Epithelial cell of proximal tubule (primary cell): ENCODE measurements around the gene CZIB. TPM values are rescaled to one million over a fixed set of nuclear protein-coding genes. Genes with fewer than 3 reads are reported as not detected.
A peak's percentile ranks its signal among the peaks of the same experiment; 100 is the strongest.

Experiments used
- DNase-seq: peaks from one replicate; pipeline ENCODE4 v3.0.0-alpha.2; 2011; ENCODE audit warnings: low read depth
- H3K4me3 ChIP-seq: 2 replicates; pipeline ENCODE4 v1.5.1; 2011; ENCODE audit warnings: low read depth, mild to moderate bottlenecking, low read length
- CTCF ChIP-seq: conservative IDR thresholded peaks from 2 replicates; pipeline ENCODE4 v1.5.1; 2012; ENCODE audit warnings: low read depth, mild to moderate bottlenecking, low read length
- total RNA-seq: library from RNA; depleted of rRNA; stranded (reverse); fragments of >200 nt; gene quantifications from 2 replicates; pipeline ENCODE4 v1.2.3, GENCODE V29; 2015

CZIB gene
- total RNA-seq, 1 donor from 2014 or later = 60.8 TPM

GRCh38 chr1:53198241-53198651 is 22.2 kb downstream of the CZIB start:
- DNase-seq = no peak
- no peak for TF ChIP-seq CTCF
- H3K4me3 ChIP-seq = peak overlapping the region; percentile 98

DNA sequence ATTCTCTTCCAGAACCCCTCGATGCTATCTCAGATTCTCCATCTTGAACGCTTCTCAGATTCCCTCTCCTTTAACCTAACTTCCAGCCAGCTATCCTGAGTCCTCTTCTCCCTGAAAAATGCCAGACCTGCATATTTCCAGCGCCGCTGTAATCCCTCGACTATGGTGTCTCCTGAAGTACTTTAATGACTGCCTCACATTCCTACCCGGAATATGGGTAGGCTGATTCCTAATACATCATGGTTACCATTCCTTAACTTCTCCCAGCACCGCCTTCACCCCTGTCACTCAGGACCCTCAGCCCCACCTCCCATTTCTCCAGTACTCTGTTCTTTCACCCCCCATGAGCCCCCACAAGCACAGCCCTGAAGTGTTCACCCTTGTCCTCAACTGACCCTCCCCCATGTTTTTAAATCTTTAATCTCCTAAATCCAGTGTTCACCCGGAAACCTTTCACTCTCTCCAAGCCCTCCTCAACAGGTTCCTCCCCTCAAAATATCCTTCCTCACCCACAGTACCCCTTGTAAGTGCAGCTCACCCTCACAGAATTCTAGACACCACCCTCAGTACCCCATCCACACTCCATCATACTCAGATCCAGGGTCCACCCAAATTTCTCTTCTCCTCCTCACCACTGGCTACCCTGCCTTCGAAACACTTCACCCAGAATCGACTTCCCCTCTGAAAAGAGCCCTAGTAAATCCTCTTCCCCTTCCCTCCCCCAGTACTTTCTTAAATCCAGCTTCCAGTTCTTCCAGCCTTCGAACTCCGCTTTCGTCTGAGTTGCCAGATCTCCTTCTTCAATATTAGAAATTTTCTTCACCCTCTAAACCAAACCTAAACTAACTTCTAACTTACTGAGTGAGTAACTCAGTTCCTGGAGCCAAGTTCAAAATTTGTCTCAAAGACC is 22.9 kb downstream of the CZIB start:
- no peak for DNase-seq
- peak overlapping the region; percentile 98 for H3K4me3 ChIP-seq
- no peak for TF ChIP-seq CTCF

GRCh38 chr1:53196485-53197290 is 23.7 kb downstream of the CZIB start, which contains the start of gene CPT2:
TSS of gene CPT2 (plus strand) at chr1:53196824. CDS start at chr1:53196944, 120 bp downstream.
- TF ChIP-seq CTCF = no peak
- DNase-seq = no peak
- peak within 1 kb of the TSS; percentile 98 for H3K4me3 ChIP-seq

- DNase-seq = no peak
- no peak for TF ChIP-seq CTCF
- H3K4me3 ChIP-seq = peak overlapping the region; percentile 98
Observed at GRCh38 chr1:53196017-53196484, 24.4 kb downstream of the CZIB start.

DNA sequence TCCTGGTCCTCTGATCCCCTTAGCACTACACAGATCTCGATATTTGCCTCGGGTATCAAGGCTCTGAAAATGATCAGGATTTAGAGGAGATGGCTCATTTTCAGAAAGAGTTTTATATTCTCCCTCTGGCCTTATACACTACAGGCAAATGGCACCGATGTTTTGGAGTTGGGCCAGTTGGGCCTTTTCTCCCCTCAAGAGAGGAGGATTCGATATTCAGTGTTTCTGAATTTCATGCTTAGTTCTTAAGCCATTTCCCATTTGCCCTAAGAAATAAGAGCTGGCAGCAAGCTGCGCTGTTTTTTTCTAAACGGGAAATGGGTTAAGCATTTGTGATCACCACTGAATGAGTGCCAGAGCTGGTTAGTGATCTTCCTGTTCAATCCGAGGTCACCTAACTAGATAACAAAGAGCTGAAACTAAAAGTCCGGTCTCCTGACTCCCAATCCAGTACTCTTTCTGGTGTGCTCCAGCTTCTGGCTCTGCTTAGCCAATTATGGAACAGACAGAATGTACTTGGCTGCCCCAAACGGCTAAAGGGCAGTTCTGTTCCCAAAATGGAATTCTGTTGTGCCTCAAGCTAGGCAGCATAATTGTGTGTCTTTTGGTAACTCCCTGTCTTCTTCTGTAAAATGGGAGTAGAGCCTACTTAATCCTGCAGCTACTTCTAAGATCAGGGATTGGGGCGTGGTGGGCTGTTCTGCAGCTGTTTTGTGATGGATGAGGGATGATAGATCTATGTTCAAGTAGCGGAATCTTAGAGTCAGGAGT is 25.0 kb downstream of the CZIB start:
- no peak for DNase-seq
- H3K4me3 ChIP-seq = no peak overlapping the region
- no peak for TF ChIP-seq CTCF

DNA sequence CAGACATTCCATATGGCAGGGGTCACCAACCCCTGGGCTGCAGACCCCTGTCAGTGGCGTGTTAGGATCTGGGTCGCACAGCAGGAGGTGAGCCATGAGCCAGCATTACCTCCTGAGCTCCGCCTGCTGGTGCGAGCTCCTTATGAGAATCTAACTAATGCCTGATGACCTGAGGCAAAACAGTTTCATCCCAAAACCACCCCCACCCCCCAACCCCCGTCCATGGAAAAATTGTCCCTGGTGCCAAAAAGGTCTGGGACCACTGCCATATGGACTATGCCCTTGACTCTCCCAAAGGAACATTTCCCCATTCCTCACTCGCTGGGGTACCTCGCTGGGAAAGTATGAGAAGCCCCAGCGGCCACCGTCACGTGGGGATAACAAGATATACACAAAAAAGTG is 30.2 kb downstream of the CZIB start:
- TF ChIP-seq CTCF = no peak
- H3K4me3 ChIP-seq = no peak overlapping the region
- no peak for DNase-seq
